Left lung (tissue), 10 donors: ENCODE results near the gene MAN2B2. TPM values are rescaled to one million over a fixed set of nuclear protein-coding genes. Genes with fewer than 3 reads are reported as not detected.

Experiments
- ATAC-seq: fragments of 200-7000 bp; cut with Tn5 transposase; one replicate; pipeline ENCODE4 v1.9.1; 2020; ENCODE audit warnings: moderate library complexity
- DNase-seq, 4 donors: peaks; one replicate each; pipeline ENCODE4 v3.0.0-alpha.2; 2013 to 2020
- H3K27ac ChIP-seq, 2 donors: fragments of 200-600 bp; sonication (generic) in 1 of 2; one replicate each; pipeline versions ENCODE4 v1.5.0 to v1.8.0; 2020 to 2021
- H3K27me3 ChIP-seq, 2 donors: fragments of 200-600 bp; sonication (generic) in 1 of 2; one replicate each; pipeline versions ENCODE4 v1.5.0 to v1.8.0; 2020 to 2021
- H3K36me3 ChIP-seq, 2 donors: fragments of 200-600 bp; sonication (generic) in 1 of 2; one replicate each; pipeline versions ENCODE4 v1.5.0 to v1.8.0; 2020 to 2021
- H3K4me1 ChIP-seq, 2 donors: fragments of 200-600 bp; one replicate each; pipeline ENCODE4 v1.8.0; 2021
- H3K4me3 ChIP-seq, 2 donors: fragments of 200-600 bp; sonication (generic) in 1 of 2; one replicate each; pipeline versions ENCODE4 v1.5.0 to v1.8.0; 2020 to 2021; ENCODE audit warnings: mild to moderate bottlenecking in 1 of 2
- H3K9me3 ChIP-seq, 2 donors: fragments of 200-600 bp; sonication (generic) in 1 of 2; one replicate each; pipeline versions ENCODE4 v1.5.0 to v1.8.0; 2020 to 2021
- CTCF ChIP-seq, 2 donors: fragments of 200-600 bp; sonication (generic) in 1 of 2; IDR thresholded peaks; one replicate each; pipeline versions ENCODE4 v1.5.0 to v1.8.0; 2021; ENCODE audit warnings: antibody characterized with exemption in 2 of 2
- intact Hi-C, 2 donors: fragments of 100-400 bp; cut with DNase I; formaldehyde crosslinking; loops; one replicate each; pipeline versions ENCODE4 v1.11.2 to v1.14.2; 2022
- polyA plus RNA-seq, 6 donors: library from polyadenylated mRNA; unstranded; fragments of 120-200 nt; gene quantifications; one replicate each; pipeline ENCODE4 v1.2.1, GENCODE V29; 2013; ENCODE audit not compliant: insufficient read length in 6 of 6
- total RNA-seq, 2 donors: library from RNA; stranded (reverse); fragmentation: NEBNext Ultra II Directional; extraction: Animal tissue kit (Norgen Biotek cat#: 25700); gene quantifications; one replicate each; pipeline ENCODE4 v1.2.1, GENCODE V29; 2021
- donor health status: DM: no; HTN: yes; CAD: no.
- donor health status: DM: no; HTN: no; CAD: no.

Gene MAN2B2
- total and polyA plus RNA-seq, 8 donors, result 14.2 to 38.3 (median 16.4) TPM

- H3K36me3 ChIP-seq, result no peaks in the 10 kb centered on the region
- TF ChIP-seq CTCF (IDR thresholded peaks at IDR 0.05), result no peak
Observed at GRCh38 chr4:6535706-6536105, 39.3 kb upstream of the MAN2B2 start.

GRCh38 chr4:6538111-6538510, 36.9 kb upstream of the MAN2B2 start:
- H3K9me3 ChIP-seq, result peaks cover 0 to 13% of the 10 kb centered on the region in 2 donors
- no peak overlapping the region for H3K4me3 ChIP-seq
- no peaks in the 10 kb centered on the region for H3K4me1 ChIP-seq
- no peak for DNase-seq
- H3K27ac ChIP-seq, result no peak overlapping the region
- no peak for TF ChIP-seq CTCF (IDR thresholded peaks at IDR 0.05)
- H3K27me3 ChIP-seq, result peaks cover 0 to 44% of the 10 kb centered on the region in 2 donors
- no peak for ATAC-seq
- intact Hi-C loops, result no loop called here
- H3K36me3 ChIP-seq, result no peaks in the 10 kb centered on the region

More at GRCh38 chr4:6535706-6536105, 39.3 kb upstream of the MAN2B2 start:
- peaks cover 0 to 57% of the 10 kb centered on the region in 2 donors for H3K27me3 ChIP-seq
- no peaks in the 10 kb centered on the region for H3K4me1 ChIP-seq
- H3K9me3 ChIP-seq, result peaks cover 0 to 8% of the 10 kb centered on the region in 2 donors
- ATAC-seq, result no peak
- H3K4me3 ChIP-seq, result no peak overlapping the region
- intact Hi-C loops, result no loop called here
- H3K27ac ChIP-seq, result no peak overlapping the region
- no peak for DNase-seq

GRCh38 chr4:6538575-6538974, 36.4 kb upstream of the MAN2B2 start:
- no peak for TF ChIP-seq CTCF (IDR thresholded peaks at IDR 0.05)
- DNase-seq, result no peak
- Histone ChIP-seq H3K4me1 (no peaks in the 10 kb centered on the region), H3K27me3 (peaks cover 0 to 48% of the 10 kb centered on the region in 2 donors), H3K4me3 (no peak overlapping the region), H3K27ac (no peak overlapping the region), H3K9me3 (peaks cover 0 to 13% of the 10 kb centered on the region in 2 donors), H3K36me3 (no peaks in the 10 kb centered on the region)
- ATAC-seq, result no peak
- intact Hi-C loops, result no loop called here

GRCh38 chr4:6539009-6539764, 35.8 kb upstream of the MAN2B2 start:
- Histone ChIP-seq H3K4me1 (no peaks in the 10 kb centered on the region), H3K4me3 (no peak overlapping the region), H3K36me3 (no peaks in the 10 kb centered on the region), H3K9me3 (peaks cover 0 to 13% of the 10 kb centered on the region in 2 donors), H3K27ac (no peak overlapping the region), H3K27me3 (peaks cover 0 to 53% of the 10 kb centered on the region in 2 donors)
- no peak for ATAC-seq
- intact Hi-C loops, result no loop called here
- TF ChIP-seq CTCF (IDR thresholded peaks at IDR 0.05), result no peak
- no peak for DNase-seq

GRCh38 chr4:6540879-6541278, 34.1 kb upstream of the MAN2B2 start:
- no peak for ATAC-seq
- no peak for TF ChIP-seq CTCF (IDR thresholded peaks at IDR 0.05)

More at GRCh38 chr4:6540879-6541278, 34.1 kb upstream of the MAN2B2 start:
- intact Hi-C loops, result no loop called here
- H3K36me3 ChIP-seq, result no peaks in the 10 kb centered on the region
- peaks cover 0 to 13% of the 10 kb centered on the region in 2 donors for H3K9me3 ChIP-seq
- no peak overlapping the region for H3K27ac ChIP-seq
- H3K4me3 ChIP-seq, result no peak overlapping the region
- H3K4me1 ChIP-seq, result no peaks in the 10 kb centered on the region
- DNase-seq, result no peak
- peaks cover 0 to 55% of the 10 kb centered on the region in 2 donors for H3K27me3 ChIP-seq
